GM18517 (cell line): ENCODE measurements around the gene TMPRSS11F.
"Not testable (repeated sequence)": the region's sequence is repeated elsewhere in the genome, so short reads cannot be mapped to it uniquely, and the experiment has no call there.

Experiments used
- ATAC-seq: cut with Tn5 transposase; IDR thresholded peaks from one replicate; pipeline ENCODE4 v1.9.1; 2021; ENCODE audit warnings: mild to moderate bottlenecking, moderate library complexity; ENCODE audit not compliant: unreplicated experiment

Gene TMPRSS11F

DNA sequence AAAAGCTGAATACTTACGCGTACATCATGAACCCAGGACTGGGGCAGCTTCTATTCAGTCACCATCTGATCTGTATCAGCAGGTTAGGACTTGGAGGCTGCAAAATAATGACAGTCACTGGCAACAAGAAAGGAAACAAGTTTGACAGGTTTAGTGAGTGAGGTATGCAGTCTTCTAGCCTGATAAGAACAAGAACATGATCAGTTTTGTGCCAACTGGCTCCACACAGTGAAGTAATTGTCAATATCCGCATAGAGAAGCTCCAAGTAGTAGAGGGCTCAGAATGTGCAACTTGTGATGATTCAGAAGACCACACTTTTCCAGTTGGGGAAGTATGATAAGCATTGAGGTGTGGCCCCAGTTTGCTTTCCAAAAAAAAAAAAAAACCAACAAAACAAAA lies at the start of gene TMPRSS11F:
TSS of gene TMPRSS11F (minus strand) at position 77 of the 400 bp plus-strand sequence. CDS start at position 28, 49 bp downstream.
- ATAC-seq: no peak

DNA sequence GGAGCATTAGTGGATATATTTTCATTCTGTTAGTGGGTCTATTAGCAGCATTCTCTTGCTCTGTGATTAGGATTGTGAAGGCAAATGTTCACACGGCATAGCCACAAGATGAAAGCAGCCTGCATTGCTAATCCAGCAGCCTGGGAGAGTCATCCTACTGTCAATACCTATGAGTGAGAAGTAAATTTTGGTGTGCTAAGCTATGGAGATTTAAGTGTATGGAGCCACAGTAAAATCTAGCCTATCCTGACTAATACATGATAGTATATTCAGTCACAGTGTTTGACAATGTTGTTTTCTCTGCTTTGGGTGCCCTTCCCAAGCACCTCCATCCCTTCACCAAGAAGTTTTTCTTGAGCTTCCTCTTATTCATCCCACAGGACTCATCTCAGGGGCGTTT lies 47.2 kb upstream of the TMPRSS11F start:
- no peak for ATAC-seq

DNA sequence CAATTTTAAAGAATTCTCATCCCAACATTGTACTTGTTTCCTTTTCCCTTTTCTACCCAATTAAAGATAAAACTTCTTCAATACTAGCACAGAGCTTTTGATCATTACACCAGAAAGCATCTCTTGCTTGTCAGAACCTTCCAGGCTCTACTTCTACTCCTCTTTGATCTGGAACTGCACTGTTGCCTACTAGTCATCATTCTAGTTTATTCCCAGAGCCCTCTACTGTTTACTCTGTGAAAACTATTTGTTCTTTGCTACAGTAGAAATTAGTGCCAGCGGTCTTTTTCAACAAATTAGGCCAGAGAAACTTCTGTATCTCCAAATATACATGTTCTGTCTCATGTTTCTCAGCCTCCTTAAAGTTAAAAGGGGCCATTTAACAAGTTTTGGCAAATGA lies 46.8 kb upstream of the TMPRSS11F start:
- no peak for ATAC-seq

DNA sequence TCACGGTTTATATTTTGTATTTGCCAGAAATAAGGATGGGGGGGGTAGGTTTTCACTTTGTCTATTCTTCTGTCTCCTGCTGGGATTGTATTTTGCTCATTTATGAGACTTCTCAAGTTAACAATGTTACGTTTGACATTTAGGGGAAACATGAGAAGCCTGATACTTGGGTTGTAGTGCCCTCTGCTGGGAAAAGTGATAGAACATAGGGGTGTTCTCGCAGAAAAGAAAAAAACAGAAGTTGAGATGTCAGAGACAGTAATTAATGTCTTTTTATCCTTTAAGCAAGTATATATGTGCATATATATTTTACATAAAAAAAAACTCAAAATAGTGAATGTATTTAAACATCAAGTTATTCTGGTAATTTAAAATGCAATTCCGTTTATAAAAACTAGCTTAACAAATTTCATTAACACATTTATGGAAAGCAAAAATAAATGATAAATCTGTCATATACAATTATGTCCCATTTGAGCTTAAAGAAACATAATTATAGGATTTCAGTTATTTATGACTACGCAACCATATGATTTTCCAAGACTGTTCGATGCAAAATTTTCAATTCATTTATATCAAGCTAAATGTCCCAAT lies 46.0 kb upstream of the TMPRSS11F start:
- peak; percentile 90 for ATAC-seq

DNA sequence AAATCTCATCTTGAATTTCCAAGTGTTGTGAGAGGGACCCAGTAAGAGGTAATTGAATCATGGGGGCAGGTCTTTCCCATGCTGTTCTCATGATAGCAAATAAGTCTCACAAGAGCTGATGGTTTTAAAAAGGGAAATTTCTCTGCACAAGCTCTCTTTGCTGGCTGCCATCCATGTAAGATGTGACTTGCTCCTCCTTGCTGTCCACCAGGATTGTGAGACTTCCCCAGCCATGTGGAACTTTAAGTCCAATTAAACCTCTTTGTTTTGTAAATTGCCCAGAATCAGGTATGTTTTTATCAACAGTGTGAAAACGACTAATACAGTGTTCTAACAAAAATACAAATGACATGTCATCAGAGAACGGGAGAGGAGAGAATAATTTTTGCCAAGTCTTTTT lies 44.7 kb upstream of the TMPRSS11F start:
- ATAC-seq: not testable (repeated sequence)

DNA sequence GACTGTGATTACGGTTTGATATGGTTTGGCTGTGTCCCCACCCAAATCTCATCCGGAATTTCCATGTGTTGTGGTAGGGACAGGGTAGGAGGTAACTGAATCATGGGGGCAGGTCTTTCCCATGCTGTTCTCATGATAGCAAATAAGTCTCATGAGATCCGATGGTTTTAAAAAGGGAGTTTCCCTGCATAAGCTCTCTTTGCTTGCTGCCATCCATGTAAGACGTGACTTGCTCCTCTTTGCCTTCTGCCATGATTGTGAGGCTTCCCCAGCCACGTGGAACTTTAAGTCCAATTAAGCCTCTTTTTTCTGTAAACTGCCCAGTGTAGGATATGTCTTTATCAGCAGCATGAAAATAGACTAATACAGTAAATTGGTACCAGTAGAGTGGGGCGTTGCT lies 42.5 kb upstream of the TMPRSS11F start:
- not testable (repeated sequence) for ATAC-seq

DNA sequence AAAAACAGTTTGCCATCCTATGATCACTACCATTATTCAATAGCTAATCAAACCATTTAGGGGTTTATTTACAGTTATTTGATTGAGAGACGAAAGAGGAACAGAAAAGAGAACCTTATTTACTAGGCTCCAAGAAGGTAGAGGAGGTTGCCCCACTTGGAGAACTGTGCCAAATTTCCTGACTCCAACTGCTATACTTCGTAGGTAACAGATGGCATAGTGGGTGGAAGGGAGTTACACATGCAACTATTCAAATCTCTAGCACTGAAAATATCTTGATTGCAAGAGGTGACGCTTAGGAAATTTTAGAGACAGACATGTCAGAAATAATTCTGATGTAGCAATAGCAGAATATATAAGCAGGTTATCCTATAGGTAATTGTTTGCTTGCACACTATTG lies 38.0 kb upstream of the TMPRSS11F start:
- no peak for ATAC-seq

DNA sequence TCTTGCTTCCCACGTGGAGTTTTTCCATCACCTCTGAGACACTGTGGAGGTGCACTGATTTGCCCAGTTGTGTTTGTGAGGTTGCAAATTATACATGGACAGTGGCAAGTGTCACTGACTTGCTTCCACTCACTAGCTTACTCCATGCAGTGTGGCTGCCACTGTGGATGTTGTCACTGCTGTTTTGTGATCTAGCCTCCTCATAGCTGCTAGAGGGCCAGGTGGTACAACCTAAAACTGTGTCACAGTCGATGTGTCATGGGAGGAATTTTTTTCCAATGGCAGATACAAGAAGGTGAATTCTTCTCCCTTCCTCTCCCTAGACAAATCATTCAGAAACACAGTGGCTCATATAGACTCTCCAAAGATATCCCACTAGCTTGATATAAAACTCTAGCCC lies 37.5 kb upstream of the TMPRSS11F start:
- no peak for ATAC-seq

DNA sequence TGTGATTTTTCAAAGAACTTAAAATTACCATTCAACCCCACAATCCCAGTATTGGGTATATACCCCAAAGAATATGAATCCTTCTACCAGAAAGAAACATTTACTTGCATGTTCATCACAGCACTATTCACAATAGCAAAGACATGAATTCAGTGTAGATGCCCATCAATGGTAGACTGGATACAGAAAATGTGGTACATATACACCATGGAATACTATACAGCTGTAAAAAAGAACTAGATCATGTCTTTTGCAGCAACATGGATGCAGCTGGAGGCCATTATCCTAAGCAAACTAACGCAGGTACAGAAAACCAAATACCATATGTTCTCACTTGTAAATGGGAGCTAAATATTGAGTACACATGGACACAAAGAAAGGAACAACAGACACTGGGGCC lies 34.1 kb upstream of the TMPRSS11F start:
- no peak for ATAC-seq

DNA sequence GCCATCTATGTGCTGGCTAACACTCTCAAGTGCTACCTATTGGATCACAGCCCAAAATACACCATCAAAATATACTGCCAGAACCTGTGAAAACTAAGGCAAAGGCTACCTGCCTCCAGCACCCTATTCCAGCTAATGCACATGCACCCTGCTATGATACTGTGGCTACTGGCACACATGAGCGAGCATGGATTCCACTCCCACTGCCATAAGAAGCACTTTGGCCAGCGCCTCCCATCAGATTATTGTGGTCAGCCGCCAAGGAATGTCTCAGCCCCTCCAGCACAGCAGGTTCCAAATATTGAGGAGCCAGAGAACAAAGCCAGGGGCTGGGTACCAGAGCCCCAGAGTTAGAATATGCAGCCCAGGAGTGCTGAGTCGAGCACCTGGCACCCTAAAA lies 32.5 kb upstream of the TMPRSS11F start:
- ATAC-seq: no peak

DNA sequence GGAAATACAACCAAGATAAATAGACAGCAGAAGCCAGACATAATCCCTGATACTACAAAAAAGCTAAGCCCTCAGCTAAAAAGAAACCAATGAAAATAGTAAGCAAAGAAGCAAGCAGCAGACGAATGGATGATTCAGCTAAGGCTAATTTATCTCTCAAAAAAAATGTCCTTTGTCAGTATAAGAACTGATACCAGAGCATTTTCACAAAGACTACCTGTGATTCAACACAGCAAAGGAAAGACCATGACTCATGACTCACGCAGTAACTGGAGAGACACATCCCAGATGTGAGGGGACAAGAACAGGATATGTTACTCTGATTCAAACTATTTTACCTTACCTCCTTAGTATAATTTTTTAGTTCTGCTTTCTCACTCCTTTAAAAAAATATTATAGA lies 22.7 kb upstream of the TMPRSS11F start:
- ATAC-seq: no peak

DNA sequence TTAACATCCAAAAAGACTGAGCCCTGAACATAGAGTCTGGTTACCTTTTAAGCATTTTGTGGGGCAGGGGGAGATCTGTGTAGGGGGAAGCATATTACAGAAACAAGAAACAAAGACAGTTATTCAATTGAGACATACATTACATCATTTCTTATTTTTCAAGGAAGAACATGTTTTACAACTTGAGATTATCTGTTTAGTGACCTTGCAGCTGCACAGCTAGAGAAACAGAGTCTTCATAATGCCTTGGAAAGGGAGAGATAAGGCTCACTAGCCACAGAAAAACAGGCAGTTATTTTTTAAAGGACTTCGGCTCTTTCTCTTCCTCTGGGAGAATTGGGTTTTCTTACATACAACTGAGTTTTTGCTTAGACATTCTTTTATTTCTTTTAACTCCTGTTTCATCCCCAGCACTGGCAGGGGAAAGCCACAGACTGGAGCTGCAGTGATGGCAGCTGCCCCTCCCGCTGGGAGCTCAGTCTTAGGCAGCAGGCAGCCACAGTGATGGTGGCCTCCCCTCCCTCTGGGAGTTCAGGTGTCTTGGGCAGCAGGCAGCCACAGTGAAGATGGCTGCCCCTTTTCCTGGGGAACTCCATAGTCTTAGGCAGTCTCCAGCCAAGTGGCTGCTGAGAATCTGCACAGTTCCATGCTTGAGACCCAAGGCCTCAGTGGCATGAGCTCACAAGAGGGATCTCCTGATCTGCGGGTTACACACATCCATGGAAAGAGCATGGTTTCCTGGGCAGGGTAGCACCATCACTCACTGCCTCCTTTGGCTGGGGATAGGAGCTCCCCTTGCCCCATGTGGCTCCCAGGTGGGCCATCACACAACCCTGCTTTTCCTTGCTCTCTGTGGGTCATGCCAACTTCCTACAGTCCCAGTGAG lies 19.4 kb upstream of the TMPRSS11F start:
- ATAC-seq: no peak

DNA sequence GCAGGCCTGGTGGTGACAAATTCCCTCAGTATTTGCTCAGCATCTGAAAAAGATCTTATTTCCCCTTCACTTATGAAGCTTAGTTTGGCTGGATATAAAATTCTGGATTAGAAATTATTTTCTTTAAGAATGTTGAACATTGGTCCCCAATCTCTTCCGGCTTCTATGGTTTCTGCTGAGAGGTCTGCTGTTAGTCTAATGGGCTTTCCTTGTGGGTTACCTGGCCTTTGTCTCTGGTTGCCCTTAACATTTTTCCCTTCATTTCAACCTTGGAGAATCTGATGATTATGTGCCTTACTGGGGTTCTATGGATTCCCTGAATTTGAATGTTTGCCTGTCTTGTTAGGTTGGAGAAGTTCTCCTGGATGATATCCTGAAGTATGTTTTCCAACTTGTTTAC lies 17.4 kb upstream of the TMPRSS11F start:
- no peak for ATAC-seq

DNA sequence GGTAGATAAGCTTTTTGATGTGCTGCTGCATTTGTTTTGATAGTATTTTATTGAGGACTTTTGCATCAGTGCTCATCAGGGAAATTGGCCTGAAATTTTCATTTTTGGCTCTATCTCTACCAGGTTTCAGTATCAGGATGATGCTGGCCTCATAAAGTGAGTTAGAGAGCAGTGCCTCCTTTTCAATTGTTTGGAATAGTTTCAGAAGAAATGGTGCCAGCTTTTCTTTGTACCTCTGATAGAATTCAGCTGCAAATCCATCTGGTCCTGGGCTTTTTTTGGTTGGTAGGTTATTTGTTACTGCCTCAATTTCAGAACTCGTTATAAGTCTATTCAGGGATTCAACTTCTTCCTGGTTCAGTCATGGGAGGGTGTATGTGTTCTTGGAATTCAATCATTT lies 15.6 kb upstream of the TMPRSS11F start:
- no peak for ATAC-seq

DNA sequence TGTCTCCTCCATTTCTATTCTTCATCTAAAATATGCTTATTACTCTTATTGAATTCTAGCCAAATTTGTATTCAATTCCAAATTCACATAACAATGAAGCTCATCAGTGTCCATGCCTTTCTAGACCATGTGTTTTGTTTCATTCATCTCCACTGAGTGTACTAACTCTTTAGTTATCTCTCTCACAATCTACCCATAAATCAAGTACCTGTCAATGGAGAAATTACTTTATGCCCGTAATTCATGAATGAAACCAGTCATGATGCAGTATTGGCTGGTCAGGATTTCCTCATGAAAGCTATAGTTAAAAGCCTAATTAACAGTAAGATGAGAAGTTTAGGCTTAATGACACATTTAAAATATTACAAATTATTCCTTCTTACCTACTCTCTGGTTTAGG lies 12.2 kb upstream of the TMPRSS11F start:
- no peak for ATAC-seq

DNA sequence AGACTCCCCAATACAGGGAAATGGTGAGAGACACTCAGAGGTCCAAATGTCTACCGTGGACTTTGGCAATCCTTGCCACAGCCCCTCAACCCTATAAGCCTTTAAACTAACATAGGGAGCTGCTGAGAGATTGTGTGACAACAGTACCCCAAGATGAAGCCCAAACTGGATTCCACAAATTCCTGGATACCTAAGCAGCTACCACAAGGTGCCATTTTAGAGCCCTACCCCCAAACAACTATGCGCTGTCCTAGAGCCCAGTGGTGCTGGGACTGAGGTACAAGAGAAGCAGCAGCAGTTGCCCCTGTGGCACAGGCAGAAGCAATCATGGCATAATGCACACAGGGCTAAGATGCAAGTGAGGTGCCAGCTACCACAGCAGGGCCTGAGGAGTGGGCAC lies 2.7 kb upstream of the TMPRSS11F start:
- no peak for ATAC-seq

DNA sequence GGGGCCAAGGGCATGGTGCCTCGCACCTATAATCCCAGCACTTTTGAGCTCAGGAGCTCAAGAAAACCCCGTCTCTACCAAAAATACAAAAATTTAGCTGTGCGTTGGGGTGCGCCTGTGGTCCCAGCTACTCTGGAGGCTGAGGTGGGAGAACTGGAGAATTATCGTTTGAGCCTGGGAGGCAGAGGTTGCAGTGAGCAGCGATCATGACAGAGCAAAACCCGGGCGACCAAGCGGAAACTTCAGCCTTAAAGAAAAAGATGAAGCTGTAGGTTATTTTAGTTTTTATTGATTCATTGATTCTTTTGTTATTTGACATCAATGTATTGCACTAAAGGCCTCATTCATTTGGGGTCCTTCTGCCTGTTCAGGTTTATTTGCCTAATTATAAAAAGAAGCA lies 5.4 kb downstream of the TMPRSS11F start:
- no peak for ATAC-seq

DNA sequence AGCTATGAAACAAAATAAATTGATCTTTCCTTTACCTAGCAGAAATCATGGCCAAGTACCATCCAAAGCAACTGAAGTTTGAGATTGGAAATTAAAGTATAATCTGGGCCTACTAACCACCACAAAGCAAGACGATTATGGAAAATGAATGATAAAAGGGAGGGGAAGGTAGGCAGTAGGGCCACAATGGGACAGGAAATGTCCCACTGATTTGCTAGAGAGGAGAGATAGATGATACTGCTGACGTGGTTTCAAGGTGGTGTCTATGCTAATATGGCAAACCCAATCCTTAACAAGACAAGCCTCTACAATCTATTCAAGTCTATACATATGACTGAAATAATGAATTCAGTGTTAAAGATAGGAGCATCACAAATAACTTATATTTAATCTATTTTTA lies 6.1 kb downstream of the TMPRSS11F start:
- no peak for ATAC-seq

DNA sequence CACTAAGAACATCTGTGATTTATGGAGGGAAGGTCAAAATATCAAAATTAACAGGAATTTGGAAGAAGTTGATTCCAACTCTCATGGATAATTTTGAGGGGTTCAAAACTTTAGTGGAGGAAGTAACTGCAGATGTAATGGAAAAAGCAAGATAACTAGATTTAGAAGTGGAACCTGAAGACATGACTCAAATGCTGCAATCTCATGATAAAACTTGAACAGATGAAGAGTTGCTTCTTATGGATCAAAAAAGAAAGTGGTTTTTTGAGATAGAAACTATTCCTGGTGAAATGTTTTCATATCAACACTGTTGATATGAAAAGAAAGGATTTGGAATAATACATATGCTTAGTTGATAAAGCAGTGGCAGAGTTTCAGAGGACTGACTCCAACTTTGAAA lies 9.7 kb downstream of the TMPRSS11F start:
- ATAC-seq: no peak

DNA sequence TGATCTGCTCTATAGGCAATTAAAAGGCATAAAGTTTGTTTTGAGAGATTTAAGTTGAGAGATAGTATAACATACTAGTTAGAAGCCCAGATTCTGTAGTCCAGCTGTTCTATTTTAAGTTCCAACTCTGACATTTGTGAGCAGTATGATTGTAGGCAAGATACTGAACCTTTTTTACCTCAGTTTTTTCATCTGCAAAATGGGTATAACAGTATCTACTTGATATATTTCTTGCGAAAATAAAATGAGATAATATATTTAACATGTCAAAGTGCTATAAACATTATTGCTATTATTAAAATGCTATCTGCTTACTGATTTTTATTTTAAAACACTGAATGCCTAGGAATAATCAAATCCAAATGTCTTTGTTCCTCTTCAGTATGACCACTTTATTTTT lies 19.2 kb downstream of the TMPRSS11F start:
- ATAC-seq: no peak

DNA sequence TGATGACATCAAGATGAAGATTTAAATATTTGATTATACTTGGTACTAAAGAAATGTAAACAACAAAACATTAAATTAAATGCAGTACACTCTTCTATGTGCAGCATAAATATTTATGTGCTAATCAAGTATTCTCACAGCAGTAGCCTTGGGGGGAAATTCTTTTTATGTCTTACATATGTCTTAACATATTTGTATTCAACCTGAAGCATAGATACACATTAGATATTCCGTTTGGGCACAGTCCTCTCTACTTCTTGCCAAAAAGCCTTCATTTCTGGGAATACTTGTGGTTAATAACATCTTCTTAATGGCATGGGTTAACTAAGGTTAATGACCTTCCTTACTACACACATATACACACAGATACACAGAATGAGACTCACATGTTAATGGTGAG lies 19.8 kb downstream of the TMPRSS11F start:
- no peak for ATAC-seq

DNA sequence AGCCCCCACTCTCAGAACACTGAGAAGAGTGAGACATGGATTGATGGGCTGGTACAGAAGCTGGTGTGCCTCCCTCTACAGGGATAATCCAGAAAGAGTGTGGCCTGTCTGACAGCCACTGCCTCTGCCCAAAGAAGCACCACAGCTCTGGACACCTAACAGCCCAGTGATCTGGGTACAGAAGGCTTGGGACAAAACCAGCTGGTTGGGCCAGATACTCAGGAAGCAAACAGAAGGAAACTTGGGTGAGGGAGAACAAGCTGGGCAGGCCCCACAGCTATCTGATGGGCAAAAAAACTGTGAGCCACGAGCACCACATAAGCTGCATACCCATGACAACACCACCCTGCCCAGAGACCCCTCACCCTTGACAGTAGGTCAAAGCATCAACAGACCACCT lies 46.9 kb downstream of the TMPRSS11F start:
- ATAC-seq: no peak

DNA sequence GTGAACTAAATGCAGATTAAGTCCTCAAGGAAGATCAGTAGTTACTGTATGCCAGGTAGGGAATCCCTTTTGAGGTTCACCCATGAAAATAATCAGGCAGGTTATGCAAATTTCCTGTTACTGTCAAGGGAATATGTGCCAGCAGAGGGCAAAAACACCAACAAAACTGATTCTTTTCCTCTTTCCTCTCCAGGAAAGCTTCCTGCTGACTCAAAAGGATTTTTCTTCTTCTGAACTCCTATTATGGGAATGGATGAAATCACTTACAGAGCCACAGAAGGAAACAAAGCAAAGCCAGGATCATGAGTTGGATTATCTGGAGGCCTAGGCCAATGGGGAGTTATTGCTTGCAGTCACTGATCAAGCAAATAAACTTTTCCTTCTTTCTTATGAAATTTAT lies 49.7 kb downstream of the TMPRSS11F start:
- no peak for ATAC-seq
